Astrocyte (in vitro differentiated cells and primary cell): ENCODE results near the gene RNF26.

Source experiments
- EZH2 ChIP-seq: IDR thresholded peaks from 2 replicates; pipeline ENCODE4 v1.6.1; 2012; ENCODE audit warnings: mild to moderate bottlenecking, low read length, inconsistent platforms; ENCODE audit not compliant: insufficient read depth
- TF ChIP-seq, protein P1 (sequence below): IDR thresholded peaks from 2 replicates; pipeline ENCODE4 v1.5.1; 2011; ENCODE audit warnings: low read depth, mild to moderate bottlenecking, inconsistent platforms, low read length, moderate library complexity; ENCODE audit not compliant: insufficient read depth

DNA sequence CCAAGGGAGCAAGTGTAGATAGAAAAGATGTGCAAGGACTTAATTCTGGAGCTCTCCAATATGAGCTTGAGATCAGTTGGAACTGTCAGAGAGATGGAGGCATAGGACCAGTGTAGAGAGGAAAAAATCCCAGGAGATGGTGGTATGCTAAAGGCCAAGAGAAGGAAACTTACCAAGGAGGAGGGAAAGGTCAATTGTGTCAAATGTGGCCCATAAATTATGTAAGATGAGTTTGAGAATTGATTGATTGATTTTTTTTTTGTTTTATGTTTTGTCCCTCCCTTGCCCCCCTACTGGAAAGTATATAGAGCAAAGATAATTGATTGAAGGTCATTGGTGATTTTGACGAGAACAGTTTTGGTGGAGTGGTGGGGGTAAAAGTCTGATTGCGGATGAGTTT is 50.0 kb downstream of the RNF26 start:
- TF ChIP-seq, protein P1, sequence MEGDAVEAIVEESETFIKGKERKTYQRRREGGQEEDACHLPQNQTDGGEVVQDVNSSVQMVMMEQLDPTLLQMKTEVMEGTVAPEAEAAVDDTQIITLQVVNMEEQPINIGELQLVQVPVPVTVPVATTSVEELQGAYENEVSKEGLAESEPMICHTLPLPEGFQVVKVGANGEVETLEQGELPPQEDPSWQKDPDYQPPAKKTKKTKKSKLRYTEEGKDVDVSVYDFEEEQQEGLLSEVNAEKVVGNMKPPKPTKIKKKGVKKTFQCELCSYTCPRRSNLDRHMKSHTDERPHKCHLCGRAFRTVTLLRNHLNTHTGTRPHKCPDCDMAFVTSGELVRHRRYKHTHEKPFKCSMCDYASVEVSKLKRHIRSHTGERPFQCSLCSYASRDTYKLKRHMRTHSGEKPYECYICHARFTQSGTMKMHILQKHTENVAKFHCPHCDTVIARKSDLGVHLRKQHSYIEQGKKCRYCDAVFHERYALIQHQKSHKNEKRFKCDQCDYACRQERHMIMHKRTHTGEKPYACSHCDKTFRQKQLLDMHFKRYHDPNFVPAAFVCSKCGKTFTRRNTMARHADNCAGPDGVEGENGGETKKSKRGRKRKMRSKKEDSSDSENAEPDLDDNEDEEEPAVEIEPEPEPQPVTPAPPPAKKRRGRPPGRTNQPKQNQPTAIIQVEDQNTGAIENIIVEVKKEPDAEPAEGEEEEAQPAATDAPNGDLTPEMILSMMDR: no peak
- no peak for TF ChIP-seq EZH2
